NOMO-1 treated with DMSO at 0.1 percent for 48 hours (cell line): Measurements from ENCODE around the gene THRB.

ENCODE experiments used
- DNase-seq: peaks from one replicate; lab custom pipeline; 2025; ENCODE audit not compliant: unreplicated experiment; lab: John Stamatoyannopoulos, UW

Gene THRB

GRCh38 chr3:24316887-24317383 lies 177.7 kb downstream of the THRB start:
- DNase-seq, result no peak

DNA sequence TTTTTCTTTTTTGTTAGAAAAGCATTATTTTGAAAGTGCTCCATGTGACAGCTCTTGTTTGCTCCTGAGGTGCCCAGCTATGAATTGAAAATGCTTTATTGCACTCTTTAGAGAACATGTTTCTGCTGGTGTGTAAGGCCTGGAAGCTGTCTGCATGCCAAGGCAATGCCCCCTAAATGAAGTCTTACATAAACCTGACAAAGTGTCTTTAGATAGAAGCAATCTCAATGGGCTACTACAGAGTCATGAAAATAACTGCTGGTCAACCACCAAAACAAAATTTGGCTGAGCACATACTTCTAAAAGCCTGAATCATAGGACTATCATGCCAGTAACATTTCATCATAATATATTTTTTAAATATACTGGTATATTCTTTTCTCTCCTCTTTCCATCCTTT lies 178.7 kb downstream of the THRB start:
- no peak for DNase-seq

DNA sequence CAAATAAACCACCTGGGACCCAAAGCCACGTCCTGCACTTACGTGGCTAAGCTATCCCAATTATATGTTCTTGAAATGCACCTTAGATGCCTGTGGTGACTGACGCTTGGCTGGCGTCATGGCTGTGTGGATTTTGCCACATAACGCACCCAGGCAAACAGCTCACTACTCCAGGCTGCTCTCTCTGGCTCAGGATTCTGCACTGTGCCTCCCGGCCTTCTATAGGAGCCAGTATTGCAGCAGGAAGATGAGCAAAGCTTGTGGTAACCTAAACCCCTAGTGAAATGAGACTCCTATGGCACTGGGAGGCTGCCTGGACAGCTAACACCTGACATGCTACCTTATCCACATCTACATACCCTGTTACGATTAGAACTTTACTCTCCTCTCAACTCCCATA lies 179.3 kb downstream of the THRB start:
- no peak for DNase-seq

DNA sequence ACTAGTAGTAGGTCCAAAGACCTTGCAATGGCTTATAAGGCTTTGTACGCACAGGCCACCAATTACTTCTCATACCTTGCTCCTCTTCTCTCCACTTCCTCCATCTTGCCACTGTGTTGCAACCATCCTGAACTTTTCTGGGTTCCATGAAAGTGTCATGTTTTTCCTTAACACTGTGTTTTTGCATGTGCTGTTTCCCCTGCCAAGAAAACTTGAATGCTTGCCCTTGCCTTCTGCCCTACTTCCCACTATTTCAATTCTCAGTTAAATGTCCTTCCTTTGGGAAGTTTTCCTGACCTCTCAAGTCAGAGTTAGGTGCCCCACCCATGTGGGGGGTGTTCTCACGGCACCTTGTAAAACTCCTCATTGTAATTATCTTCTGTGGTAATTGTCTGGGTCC lies 182.8 kb downstream of the THRB start:
- DNase-seq, result no peak

GRCh38 chr3:24310887-24311286 lies 183.8 kb downstream of the THRB start:
- no peak for DNase-seq

DNA sequence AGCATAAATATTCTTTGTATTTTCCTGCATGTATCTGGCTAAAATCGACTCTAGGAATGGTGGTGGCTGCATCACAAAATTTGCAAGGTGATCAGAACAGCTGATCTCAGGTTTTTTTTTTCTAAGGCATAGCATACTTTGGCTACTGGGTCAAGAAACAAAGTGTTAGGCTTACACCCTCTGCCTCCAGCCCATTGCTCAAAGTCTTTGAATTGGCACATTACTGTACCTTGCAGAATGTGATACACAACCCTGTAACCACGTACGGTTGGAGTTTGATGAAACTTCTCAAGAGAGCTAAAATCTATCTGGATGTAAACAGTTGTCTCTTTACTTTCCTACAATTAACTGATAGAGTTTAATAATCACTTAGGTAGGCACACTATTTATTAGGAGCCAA lies 188.1 kb downstream of the THRB start:
- no peak for DNase-seq

GRCh38 chr3:24305795-24306467 lies 188.7 kb downstream of the THRB start:
- DNase-seq, result no peak

GRCh38 chr3:24303057-24303754 lies 191.4 kb downstream of the THRB start:
- DNase-seq, result no peak

DNA sequence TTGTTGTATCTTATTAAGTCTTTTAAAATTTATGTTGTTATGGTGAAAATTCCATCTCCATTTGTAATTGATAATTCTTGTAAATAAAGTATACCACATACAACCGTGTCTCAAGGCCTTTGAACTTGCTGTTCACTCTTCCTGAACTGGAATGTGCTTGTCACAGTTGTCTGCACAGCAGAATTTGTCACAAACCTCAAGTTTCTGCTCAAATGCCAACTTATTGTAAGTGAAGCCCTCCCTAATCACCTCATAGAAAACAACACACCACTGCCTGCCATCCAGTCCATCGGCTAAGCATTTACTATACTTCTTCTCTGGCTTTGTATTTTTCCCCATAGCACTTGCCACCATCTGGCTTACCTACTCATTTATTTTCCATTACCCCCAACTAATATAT lies 192.3 kb downstream of the THRB start:
- DNase-seq, result no peak

DNA sequence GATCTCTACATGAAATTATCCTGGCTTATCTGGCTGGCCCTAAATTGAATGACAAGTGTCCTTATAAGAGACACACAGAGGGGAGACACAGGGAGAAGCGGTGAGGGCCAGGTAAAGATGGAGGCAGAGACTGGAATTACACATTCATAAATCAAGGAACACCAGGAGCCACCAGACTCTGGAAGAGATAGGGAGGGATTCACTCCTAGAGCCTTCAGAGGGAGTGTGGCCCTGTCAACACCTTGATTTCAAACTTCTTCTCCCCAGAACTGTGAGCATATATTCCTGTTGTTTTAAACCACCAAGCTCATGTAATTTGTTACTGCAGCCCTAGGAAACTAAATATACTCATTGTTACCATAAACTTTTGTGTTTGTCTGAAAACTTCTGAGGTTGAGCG lies 193.7 kb downstream of the THRB start:
- no peak for DNase-seq

DNA sequence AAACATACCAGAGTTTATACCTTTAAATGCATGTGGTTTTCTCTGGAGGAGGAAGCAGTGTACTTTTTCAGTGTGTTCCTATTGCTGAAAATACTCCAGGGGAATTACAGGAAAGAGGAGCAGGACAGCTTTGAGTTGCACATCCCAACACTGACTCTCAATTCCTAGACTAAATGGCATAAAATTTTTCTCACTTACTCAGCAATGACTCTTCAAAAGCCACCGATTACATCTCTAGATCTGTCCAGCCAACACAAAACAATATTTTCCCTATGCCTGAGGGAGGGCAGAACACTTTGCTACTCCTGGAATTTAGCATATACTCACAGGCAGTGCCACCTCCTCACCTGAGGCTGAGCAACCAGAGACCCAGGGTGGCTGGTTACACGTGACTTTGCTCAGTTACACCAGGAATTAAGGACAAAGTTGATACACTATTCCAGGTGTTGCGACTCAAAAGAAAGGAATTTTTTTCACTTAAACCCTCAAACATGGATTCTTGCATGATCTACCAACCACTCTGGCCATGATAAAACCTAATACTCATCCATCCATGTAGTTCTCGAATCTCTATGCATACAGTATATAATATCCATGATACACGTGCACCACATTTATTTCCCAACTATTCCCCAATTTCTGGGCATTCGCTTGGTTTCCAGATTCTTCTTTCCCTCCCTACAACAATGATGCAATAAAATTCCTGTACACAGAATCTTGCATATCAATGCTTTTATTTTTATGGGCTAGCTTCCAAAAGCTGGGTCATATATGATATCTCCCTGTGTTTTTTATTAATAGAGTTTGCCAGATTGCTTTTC lies 194.6 kb downstream of the THRB start:
- DNase-seq, result no peak

GRCh38 chr3:24299246-24299805 lies 195.3 kb downstream of the THRB start:
- no peak for DNase-seq

DNA sequence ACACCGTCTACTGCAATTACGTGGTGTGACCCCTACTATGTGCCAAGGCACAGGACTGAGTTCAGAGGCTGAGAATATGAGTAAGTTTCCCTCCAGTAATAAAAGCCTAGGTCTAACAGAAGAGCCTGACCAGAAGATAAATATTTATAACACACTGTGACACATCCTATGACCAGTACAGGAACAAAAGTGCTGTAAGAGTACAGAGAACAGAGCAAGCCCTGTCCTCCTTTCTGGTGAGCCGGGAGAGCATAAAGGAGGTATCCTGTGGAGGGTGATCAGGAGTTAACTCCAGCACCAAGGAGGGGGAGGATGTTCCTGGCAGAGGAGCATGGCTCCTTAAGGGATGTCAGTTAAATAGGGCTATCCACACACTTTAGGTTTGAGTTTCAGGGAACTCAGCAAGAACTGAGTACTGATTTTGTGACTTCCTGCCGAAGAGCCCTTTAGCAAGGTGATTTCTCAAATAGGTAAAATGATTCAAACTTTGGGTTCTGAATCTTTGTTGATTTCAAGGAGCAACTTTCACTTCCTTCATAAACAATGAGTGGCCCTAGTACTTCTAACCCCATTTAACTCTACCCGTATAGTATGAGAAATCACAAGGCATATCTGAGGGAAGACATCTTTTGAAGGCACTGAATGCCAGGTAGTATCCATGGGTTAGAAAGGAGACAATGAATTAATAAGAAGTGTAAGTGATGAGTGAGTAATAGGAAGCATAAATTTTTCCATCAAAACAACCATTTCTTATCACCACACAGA lies 198.0 kb downstream of the THRB start:
- no peak for DNase-seq

DNA sequence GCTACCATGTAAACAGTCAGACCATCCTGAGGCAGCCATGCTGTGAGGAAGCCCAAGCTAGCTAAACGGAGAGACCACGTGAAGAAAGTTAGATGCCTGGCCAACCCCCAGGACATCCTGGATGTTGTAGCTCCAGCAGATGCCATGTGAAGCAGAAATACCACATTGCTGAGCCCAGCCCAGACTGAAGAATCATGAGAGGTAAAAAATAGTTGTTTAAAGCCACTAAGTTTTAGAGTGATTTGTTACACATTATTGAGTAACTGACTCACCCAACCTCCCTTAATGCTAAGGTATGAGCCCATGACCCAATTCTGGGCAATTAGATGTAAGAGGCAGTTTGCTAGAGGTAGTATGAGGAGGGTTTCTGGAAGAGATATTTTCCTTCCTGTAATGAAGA lies 200.5 kb downstream of the THRB start:
- no peak for DNase-seq

DNA sequence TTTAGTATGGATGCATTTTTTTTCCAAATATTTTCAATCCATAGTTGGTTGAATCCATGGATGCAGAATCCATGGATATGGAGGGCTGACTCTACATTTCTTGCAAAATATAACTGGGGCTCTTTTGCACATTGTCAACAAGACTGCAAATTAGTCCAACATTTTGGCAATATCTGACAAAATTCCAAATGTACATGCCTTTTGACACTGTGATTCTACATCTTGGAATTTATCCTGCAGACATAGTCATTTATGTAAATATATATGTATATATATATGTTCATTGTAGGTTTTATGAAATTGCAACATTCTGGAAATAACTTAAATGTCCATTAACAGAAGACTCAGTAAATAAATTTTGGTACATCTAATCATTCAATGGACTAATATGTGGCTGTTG lies 203.0 kb downstream of the THRB start:
- DNase-seq, result no peak

GRCh38 chr3:24290596-24290995 lies 204.1 kb downstream of the THRB start:
- no peak for DNase-seq

DNA sequence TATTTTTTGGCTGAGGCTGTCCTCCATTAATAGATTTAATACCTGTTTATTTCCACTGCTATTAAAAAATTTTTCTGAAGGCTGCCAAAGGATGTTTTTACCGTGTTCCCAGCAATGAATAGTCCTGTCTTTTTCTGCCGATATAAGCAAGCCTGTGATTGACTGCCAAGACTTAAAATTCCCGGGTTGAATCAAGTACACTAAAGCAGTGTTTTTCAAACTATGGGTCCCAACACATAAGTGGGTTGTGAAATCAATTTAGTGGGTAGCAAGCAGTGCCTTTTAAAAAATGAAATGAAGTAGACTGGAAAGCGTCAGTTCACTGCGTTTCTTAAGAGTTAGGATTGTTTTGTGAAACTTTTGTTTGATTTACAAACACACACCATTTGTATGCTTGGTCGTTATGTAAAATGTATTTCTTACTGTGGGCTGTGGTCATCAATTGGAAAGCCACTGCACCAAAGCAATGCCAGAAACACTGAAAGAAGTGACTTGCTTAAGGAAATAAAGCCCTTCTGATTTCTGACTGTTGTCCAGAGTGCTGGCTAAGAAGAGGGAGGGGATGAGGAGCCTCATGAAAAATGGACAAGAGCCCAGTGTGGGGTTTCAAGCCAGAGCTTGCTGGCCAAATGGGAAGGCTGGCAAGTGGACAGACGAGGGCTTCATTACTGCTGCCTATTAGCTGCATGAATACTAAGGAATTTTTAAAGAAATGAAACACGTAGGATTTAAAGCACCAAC lies 206.0 kb downstream of the THRB start:
- DNase-seq, result no peak

GRCh38 chr3:24287755-24288450 lies 206.7 kb downstream of the THRB start:
- no peak for DNase-seq

GRCh38 chr3:24286405-24286804 lies 208.2 kb downstream of the THRB start:
- DNase-seq, result no peak

- no peak for DNase-seq
Measured at GRCh38 chr3:24278543-24278942, 216.1 kb downstream of the THRB start.
